ENCODE results near the gene HAT1.
A peak's percentile ranks its signal among the peaks of the same experiment; 100 is the strongest.

The HAT1 gene

DNA sequence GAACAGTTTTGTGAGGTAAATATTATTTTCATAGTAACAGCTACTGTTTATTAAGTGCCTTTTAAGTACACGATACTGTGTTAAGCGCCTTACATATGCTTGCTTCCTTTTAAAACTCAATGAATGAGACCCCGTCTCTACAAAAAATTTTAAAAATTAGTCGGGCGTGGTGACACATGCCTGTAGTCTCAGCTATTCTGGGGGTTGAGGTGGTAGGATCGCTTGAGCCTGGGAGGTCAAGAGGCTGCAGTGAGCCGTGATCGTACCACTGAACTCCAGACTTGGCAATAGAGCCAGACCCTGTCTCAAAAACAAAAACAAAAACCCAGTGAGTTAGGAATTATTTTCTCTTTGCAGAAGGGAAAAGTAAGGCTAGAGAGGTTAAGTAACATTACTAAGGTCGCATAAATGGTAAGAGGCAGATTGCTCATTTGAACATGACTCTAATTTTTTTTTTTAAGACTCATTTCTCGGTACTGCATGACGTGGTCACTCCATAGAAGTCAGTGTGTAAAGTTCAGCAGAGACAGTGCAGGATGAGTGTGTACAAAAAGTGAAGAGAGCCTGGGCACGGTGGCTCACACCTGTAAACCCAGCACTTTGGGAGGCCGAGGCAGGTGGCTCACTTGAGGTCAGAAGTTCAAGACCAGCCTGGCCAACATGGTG is 78.6 kb downstream of the HAT1 start:
- H3K27me3 ChIP-seq (replicated peaks in 2 of 5; ENCODE audit: control insufficient read depth in 4 of 5, insufficient read depth in 5 of 5, low read length in 4 of 5): no peaks in the 10 kb centered on the region
- ChIA-PET CTCF (no interaction called here), POLR2A (no interaction called here)
- peak in 1 of 3 donors; percentile 3 for DNase-seq
- H3K9me3 ChIP-seq (ENCODE audit: control extremely low read depth in 1 of 5, control insufficient read depth in 4 of 5, insufficient read depth in 2 of 5, low read depth in 1 of 5, low read length in 4 of 5): no peaks in the 10 kb centered on the region
- H3K27ac ChIP-seq (ENCODE audit: insufficient read depth in 1 of 2, low read depth in 1 of 2, low read length in 2 of 2, poor library complexity in 1 of 2, severe bottlenecking in 2 of 2): peak overlapping the region in 1 of 2 experiments; percentile 14
- H3K36me3 ChIP-seq (ENCODE audit: control insufficient read depth in 4 of 4, insufficient read depth in 4 of 4, low read length in 3 of 4): no peaks in the 10 kb centered on the region
- peaks cover 2 to 20% (median 11%) of the 10 kb centered on the region in 4 experiments for H3K4me1 ChIP-seq (ENCODE audit: control extremely low read depth in 1 of 4, control insufficient read depth in 4 of 4, insufficient read depth in 4 of 4, low read length in 3 of 4)
- H3K4me3 ChIP-seq (ENCODE audit: control insufficient read depth in 1 of 7, extremely low read depth in 1 of 7, insufficient read depth in 4 of 7, low read depth in 2 of 7, low read length in 6 of 7): peak overlapping the region in 5 of 7 experiments; percentile 87 to 99 (median 91)
- 93% methylated on average over 10 of the region's 13 CpGs for WGBS (ENCODE audit: insufficient coverage)

DNA sequence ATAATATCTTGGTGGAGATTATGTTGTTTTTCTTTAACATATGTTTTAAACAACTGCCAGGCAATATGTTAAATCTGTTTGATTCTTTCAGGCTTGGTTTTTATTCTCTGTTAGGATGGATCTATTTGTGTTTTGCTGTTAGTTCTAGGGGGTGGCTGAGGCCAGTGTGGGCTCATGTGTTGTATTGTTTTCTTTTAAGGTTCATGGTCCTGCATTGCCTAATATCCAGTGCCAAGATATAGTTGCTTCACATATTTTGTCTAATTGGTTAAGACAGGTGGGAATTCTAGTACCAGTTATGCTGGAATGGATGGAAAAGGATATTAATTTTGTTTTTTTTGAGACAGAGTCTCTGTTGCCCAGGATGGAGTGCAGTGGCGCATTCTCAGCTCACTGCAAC is 85.1 kb downstream of the HAT1 start:
- WGBS (ENCODE audit: insufficient coverage): 100% methylated on average over 1 of the region's 1 CpG
- Histone ChIP-seq H3K4me1 (ENCODE audit: control extremely low read depth in 1 of 4, control insufficient read depth in 4 of 4, insufficient read depth in 4 of 4, low read length in 3 of 4) (peaks cover 3 to 15% (median 7%) of the 10 kb centered on the region in 4 experiments), H3K27me3 (replicated peaks in 2 of 5; ENCODE audit: control insufficient read depth in 4 of 5, insufficient read depth in 5 of 5, low read length in 4 of 5) (no peaks in the 10 kb centered on the region), H3K27ac (ENCODE audit: insufficient read depth in 1 of 2, low read depth in 1 of 2, low read length in 2 of 2, poor library complexity in 1 of 2, severe bottlenecking in 2 of 2) (no peak overlapping the region), H3K36me3 (ENCODE audit: control insufficient read depth in 4 of 4, insufficient read depth in 4 of 4, low read length in 3 of 4) (no peaks in the 10 kb centered on the region), H3K4me3 (ENCODE audit: control insufficient read depth in 1 of 7, extremely low read depth in 1 of 7, insufficient read depth in 4 of 7, low read depth in 2 of 7, low read length in 6 of 7) (no peak overlapping the region), H3K9me3 (ENCODE audit: control extremely low read depth in 1 of 5, control insufficient read depth in 4 of 5, insufficient read depth in 2 of 5, low read depth in 1 of 5, low read length in 4 of 5) (no peaks in the 10 kb centered on the region)
- CTCF ChIA-PET: no interaction called here
- DNase-seq: no peak
- POLR2A ChIA-PET: no interaction called here

DNA sequence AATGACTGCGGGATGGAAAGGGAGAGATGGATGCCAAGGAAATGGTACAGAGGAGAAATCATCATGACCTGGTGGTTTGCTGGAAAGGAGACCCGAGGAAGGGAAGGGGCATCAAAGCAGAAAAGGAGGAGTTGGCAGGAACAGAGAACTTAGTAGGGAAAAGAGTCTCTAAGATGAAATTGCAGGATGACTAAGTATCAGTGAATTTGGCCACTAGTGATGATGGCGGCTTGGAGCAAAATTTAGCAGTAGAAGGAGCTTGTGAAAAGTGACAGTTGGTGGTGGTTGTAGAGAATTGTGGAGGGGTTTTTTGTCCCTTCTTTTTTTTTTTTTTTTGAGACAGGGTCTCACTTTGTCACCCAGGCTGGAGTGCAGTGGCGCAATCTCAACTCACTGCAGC is 87.6 kb downstream of the HAT1 start:
- no peak overlapping the region for H3K4me3 ChIP-seq (ENCODE audit: control insufficient read depth in 1 of 7, extremely low read depth in 1 of 7, insufficient read depth in 4 of 7, low read depth in 2 of 7, low read length in 6 of 7)
- H3K9me3 ChIP-seq (ENCODE audit: control extremely low read depth in 1 of 5, control insufficient read depth in 4 of 5, insufficient read depth in 2 of 5, low read depth in 1 of 5, low read length in 4 of 5): no peaks in the 10 kb centered on the region
- H3K27me3 ChIP-seq (replicated peaks in 2 of 5; ENCODE audit: control insufficient read depth in 4 of 5, insufficient read depth in 5 of 5, low read length in 4 of 5): no peaks in the 10 kb centered on the region
- ChIA-PET POLR2A (no interaction called here), CTCF (no interaction called here)
- peak in 1 of 3 donors; percentile 6 for DNase-seq
- peaks cover 3 to 26% (median 16%) of the 10 kb centered on the region in 4 experiments for H3K4me1 ChIP-seq (ENCODE audit: control extremely low read depth in 1 of 4, control insufficient read depth in 4 of 4, insufficient read depth in 4 of 4, low read length in 3 of 4)
- 92% methylated on average over 2 of the region's 4 CpGs for WGBS (ENCODE audit: insufficient coverage)
- no peaks in the 10 kb centered on the region for H3K36me3 ChIP-seq (ENCODE audit: control insufficient read depth in 4 of 4, insufficient read depth in 4 of 4, low read length in 3 of 4)
- H3K27ac ChIP-seq (ENCODE audit: insufficient read depth in 1 of 2, low read depth in 1 of 2, low read length in 2 of 2, poor library complexity in 1 of 2, severe bottlenecking in 2 of 2): no peak overlapping the region

DNA sequence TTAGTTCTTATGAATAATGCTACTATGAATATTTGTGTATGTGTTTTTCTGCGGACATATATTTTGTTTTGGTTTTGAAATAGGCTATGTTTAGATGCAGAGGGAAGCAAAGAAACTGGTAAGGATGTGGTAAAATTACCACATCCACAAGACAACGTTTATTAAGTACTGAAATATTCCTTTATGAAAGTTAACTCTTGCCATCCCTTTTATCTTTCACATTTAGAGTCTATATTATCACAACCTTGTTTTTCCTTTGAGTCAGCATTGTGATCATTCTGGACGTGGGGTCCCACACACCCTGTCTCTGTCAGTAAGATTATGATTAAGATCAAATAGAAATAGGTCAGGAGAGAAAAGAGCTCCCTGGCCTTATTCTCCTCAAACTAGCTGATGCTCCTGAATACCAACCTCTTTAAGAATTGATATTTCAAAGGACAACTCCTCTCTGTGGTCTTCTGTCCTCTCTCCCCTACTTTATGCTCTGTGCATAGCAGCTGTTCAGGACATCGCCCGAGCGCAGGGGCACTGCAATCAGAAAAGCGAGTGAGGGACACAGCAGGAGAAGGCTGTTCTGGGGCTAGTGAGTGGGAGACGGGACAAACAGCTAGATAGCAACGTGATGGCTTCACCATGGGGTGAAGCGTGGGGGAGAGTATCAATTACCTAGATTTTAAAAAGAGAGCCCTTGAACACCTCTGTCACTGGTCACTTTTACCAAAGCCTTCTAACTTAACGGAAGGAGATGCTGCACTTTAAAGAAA is 89.7 kb downstream of the HAT1 start:
- Histone ChIP-seq H3K27ac (ENCODE audit: insufficient read depth in 1 of 2, low read depth in 1 of 2, low read length in 2 of 2, poor library complexity in 1 of 2, severe bottlenecking in 2 of 2) (no peak overlapping the region), H3K36me3 (ENCODE audit: control insufficient read depth in 4 of 4, insufficient read depth in 4 of 4, low read length in 3 of 4) (no peaks in the 10 kb centered on the region), H3K4me1 (ENCODE audit: control extremely low read depth in 1 of 4, control insufficient read depth in 4 of 4, insufficient read depth in 4 of 4, low read length in 3 of 4) (peaks cover 3 to 26% (median 17%) of the 10 kb centered on the region in 4 experiments), H3K27me3 (replicated peaks in 2 of 5; ENCODE audit: control insufficient read depth in 4 of 5, insufficient read depth in 5 of 5, low read length in 4 of 5) (no peaks in the 10 kb centered on the region), H3K9me3 (ENCODE audit: control extremely low read depth in 1 of 5, control insufficient read depth in 4 of 5, insufficient read depth in 2 of 5, low read depth in 1 of 5, low read length in 4 of 5) (no peaks in the 10 kb centered on the region), H3K4me3 (ENCODE audit: control insufficient read depth in 1 of 7, extremely low read depth in 1 of 7, insufficient read depth in 4 of 7, low read depth in 2 of 7, low read length in 6 of 7) (peak overlapping the region in 2 of 7 experiments; percentile 10 to 51)
- peak; percentile 8 to 79 (median 75) for DNase-seq
- 94% methylated on average over 5 of the region's 11 CpGs for WGBS (ENCODE audit: insufficient coverage)
- CTCF ChIA-PET: interaction anchor here (1.0 kb wide), 1 partner anchor 9 kb away, joined by 4 read pairs; no protein-coding TSS in a partner anchor
- POLR2A ChIA-PET: interaction anchor here (0.6 to 0.7 kb wide), 2 partner anchors 94 to 262 kb away, joined by 3 to 6 read pairs; no protein-coding TSS in a partner anchor

DNA sequence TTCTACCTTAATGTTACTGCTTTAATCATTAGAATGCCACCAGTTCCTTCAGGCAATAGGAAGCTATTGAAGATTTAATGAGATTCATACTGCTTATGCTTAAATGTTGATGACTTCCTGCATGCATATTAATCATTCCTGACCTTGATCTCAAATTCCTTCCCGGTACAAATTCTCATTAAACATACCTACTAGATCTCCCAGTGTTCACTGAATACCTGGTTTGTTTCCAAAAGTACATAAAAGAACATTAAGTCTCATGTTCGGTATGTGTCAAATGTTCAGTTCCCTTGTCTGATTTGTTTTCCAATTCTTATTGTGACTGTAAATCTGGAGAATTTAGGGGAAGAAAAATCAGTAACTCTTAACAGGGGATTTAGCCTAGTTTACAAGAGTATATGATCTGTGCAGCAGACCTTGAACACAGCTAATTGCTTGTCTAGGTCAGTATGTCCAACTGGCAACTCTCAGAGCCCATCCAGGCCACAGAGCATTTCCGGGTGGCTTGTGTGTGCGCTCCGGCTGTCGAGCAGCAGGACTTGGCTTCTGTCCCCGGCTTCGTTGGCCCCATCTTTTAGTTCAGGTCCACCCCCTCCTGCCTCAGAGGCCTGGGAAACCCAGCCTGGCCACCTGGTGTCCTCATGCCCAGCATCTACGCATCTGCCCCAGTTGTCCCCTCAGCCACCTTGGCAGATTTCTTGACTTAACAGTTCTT is 90.6 kb downstream of the HAT1 start:
- H3K9me3 ChIP-seq (ENCODE audit: control extremely low read depth in 1 of 5, control insufficient read depth in 4 of 5, insufficient read depth in 2 of 5, low read depth in 1 of 5, low read length in 4 of 5): no peaks in the 10 kb centered on the region
- no peak for DNase-seq
- no peaks in the 10 kb centered on the region for H3K27me3 ChIP-seq (replicated peaks in 2 of 5; ENCODE audit: control insufficient read depth in 4 of 5, insufficient read depth in 5 of 5, low read length in 4 of 5)
- H3K27ac ChIP-seq (ENCODE audit: insufficient read depth in 1 of 2, low read depth in 1 of 2, low read length in 2 of 2, poor library complexity in 1 of 2, severe bottlenecking in 2 of 2): no peak overlapping the region
- WGBS (ENCODE audit: insufficient coverage): 86% methylated on average over 9 of the region's 9 CpGs
- H3K4me1 ChIP-seq (ENCODE audit: control extremely low read depth in 1 of 4, control insufficient read depth in 4 of 4, insufficient read depth in 4 of 4, low read length in 3 of 4): peaks cover 3 to 26% (median 17%) of the 10 kb centered on the region in 4 experiments
- ChIA-PET POLR2A (interaction anchor here (0.7 kb wide), 1 partner anchor 261 kb away, joined by 3 read pairs; no protein-coding TSS in a partner anchor), CTCF (interaction anchor here (1.0 kb wide), 2 partner anchors 10 to 92 kb away, joined by 3 to 4 read pairs; no protein-coding TSS in a partner anchor)
- no peaks in the 10 kb centered on the region for H3K36me3 ChIP-seq (ENCODE audit: control insufficient read depth in 4 of 4, insufficient read depth in 4 of 4, low read length in 3 of 4)
- no peak overlapping the region for H3K4me3 ChIP-seq (ENCODE audit: control insufficient read depth in 1 of 7, extremely low read depth in 1 of 7, insufficient read depth in 4 of 7, low read depth in 2 of 7, low read length in 6 of 7)

DNA sequence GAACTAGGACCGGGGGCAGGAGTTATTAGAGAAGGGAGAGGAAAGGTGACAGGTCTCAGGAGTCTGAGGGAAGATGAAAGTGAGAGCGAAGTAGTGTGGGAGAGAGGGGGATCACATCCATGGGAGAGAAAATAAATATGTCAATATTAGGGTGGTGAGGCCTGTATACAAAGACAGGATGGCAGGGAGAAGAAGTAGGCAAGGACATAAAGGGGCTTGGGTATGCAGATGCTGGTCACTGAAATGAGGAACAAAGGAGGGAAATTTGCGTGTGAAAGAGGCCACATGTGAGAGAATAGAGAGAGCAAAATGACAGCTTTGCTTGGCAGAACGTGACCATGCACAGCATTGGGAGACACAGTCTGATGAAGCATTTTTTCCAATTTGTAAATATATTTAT is 91.1 kb downstream of the HAT1 start:
- H3K4me3 ChIP-seq (ENCODE audit: control insufficient read depth in 1 of 7, extremely low read depth in 1 of 7, insufficient read depth in 4 of 7, low read depth in 2 of 7, low read length in 6 of 7): no peak overlapping the region
- POLR2A ChIA-PET: no interaction called here
- H3K9me3 ChIP-seq (ENCODE audit: control extremely low read depth in 1 of 5, control insufficient read depth in 4 of 5, insufficient read depth in 2 of 5, low read depth in 1 of 5, low read length in 4 of 5): no peaks in the 10 kb centered on the region
- DNase-seq: peak; percentile 36 to 82 (median 80)
- no peak overlapping the region for H3K27ac ChIP-seq (ENCODE audit: insufficient read depth in 1 of 2, low read depth in 1 of 2, low read length in 2 of 2, poor library complexity in 1 of 2, severe bottlenecking in 2 of 2)
- no peaks in the 10 kb centered on the region for H3K36me3 ChIP-seq (ENCODE audit: control insufficient read depth in 4 of 4, insufficient read depth in 4 of 4, low read length in 3 of 4)
- no peaks in the 10 kb centered on the region for H3K27me3 ChIP-seq (replicated peaks in 2 of 5; ENCODE audit: control insufficient read depth in 4 of 5, insufficient read depth in 5 of 5, low read length in 4 of 5)
- WGBS (ENCODE audit: insufficient coverage): 96% methylated on average over 2 of the region's 4 CpGs
- H3K4me1 ChIP-seq (ENCODE audit: control extremely low read depth in 1 of 4, control insufficient read depth in 4 of 4, insufficient read depth in 4 of 4, low read length in 3 of 4): peaks cover 3 to 30% (median 17%) of the 10 kb centered on the region in 4 experiments
- CTCF ChIA-PET: interaction anchor here (1.0 kb wide), 1 partner anchor 92 kb away, joined by 3 read pairs; no protein-coding TSS in a partner anchor

Data from common myeloid progenitor, CD34-positive (primary cell).